Parathyroid adenoma (tissue), 2 donors: ENCODE results near the gene ABCC2.

Source experiments
- H2AFZ ChIP-seq: fragments of 300-600 bp; sonication (generic); one replicate; pipeline ENCODE4 v1.7.0; 2017; ENCODE audit warnings: antibody characterized with exemption, mild to moderate bottlenecking
- H3K27ac ChIP-seq: fragments of 300-600 bp; sonication (generic); one replicate; pipeline ENCODE4 v1.7.0; 2017
- H3K27me3 ChIP-seq: fragments of 300-600 bp; sonication (generic); one replicate; pipeline ENCODE4 v1.7.0; 2017; ENCODE audit warnings: low read length; ENCODE audit not compliant: control insufficient read depth, insufficient read depth
- H3K36me3 ChIP-seq: fragments of 300-600 bp; sonication (generic); one replicate; pipeline ENCODE4 v1.7.0; 2017; ENCODE audit warnings: low read length; ENCODE audit not compliant: control insufficient read depth, insufficient read depth
- H3K4me1 ChIP-seq: fragments of 300-600 bp; sonication (generic); one replicate; pipeline ENCODE4 v1.7.0; 2017; ENCODE audit warnings: control low read depth
- H3K4me2 ChIP-seq: fragments of 300-600 bp; sonication (generic); one replicate; pipeline ENCODE4 v1.7.0; 2017; ENCODE audit warnings: low read length
- H3K4me3 ChIP-seq: fragments of 300-600 bp; sonication (generic); one replicate; pipeline ENCODE4 v1.7.0; 2017; ENCODE audit warnings: low read depth, low read length
- H3K79me2 ChIP-seq: fragments of 300-600 bp; sonication (generic); one replicate; pipeline ENCODE4 v1.7.0; 2017; ENCODE audit warnings: control low read depth
- H3K9ac ChIP-seq: fragments of 300-600 bp; sonication (generic); one replicate; pipeline ENCODE4 v1.7.0; 2017; ENCODE audit warnings: mild to moderate bottlenecking
- H3K9me3 ChIP-seq: fragments of 300-600 bp; sonication (generic); one replicate; pipeline ENCODE4 v1.7.0; 2017; ENCODE audit warnings: low read length; ENCODE audit not compliant: control insufficient read depth
- TF ChIP-seq, protein P1 (sequence below): fragments of 300-600 bp; sonication (generic); IDR thresholded peaks from one replicate; pipeline ENCODE4 v1.7.0; 2017; ENCODE audit warnings: antibody characterized with exemption, mild to moderate bottlenecking
- donor health status: primary hyperparathyroidism.

ABCC2 gene

DNA sequence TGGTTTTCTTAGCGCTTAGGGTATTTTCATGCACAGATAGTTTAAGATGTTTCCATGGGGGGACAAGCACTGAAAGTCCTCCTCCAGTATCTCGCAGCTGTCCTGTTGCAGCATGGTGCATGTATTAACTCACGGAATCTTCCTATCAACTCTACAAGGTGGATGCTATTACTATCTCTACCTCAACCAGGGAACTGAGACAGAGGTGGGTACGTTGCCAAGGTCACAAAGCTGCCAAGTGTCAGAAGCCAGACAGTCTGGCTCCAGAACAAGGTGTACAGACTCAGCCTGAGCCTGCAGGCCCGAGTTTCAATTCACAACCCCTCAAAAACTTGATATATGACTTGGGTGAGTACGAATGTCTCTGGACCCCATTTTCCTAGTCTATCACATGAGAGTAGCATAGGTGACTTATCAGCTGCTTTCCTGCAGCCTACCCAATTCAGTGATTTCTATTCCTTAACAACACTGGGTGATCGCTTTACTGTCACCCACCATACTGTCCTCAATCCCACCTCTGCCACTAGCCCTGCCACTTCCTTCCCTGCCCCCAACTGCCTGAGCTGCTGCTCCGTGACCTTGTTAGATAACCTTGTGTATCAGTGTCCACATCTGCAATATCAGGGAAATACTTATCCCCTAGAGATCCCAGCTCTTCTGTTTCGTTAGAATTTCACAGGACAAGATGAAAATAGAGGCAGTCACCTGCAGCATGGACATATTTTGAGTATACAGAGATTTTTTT, 92.1 kb downstream of the ABCC2 start:
- Histone ChIP-seq H3K4me1 (peaks cover 79% of the 10 kb centered on the region), H3K36me3 (no peaks in the 10 kb centered on the region), H3K79me2 (no peaks in the 10 kb centered on the region), H3K9me3 (no peaks in the 10 kb centered on the region), H3K27ac (peak overlapping the region; percentile 83), H3K27me3 (no peaks in the 10 kb centered on the region), H2AFZ (no peak overlapping the region), H3K4me2 (peak overlapping the region; percentile 19), H3K9ac (no peak overlapping the region), H3K4me3 (no peak overlapping the region)
- TF ChIP-seq, protein P1, sequence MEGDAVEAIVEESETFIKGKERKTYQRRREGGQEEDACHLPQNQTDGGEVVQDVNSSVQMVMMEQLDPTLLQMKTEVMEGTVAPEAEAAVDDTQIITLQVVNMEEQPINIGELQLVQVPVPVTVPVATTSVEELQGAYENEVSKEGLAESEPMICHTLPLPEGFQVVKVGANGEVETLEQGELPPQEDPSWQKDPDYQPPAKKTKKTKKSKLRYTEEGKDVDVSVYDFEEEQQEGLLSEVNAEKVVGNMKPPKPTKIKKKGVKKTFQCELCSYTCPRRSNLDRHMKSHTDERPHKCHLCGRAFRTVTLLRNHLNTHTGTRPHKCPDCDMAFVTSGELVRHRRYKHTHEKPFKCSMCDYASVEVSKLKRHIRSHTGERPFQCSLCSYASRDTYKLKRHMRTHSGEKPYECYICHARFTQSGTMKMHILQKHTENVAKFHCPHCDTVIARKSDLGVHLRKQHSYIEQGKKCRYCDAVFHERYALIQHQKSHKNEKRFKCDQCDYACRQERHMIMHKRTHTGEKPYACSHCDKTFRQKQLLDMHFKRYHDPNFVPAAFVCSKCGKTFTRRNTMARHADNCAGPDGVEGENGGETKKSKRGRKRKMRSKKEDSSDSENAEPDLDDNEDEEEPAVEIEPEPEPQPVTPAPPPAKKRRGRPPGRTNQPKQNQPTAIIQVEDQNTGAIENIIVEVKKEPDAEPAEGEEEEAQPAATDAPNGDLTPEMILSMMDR: no peak

DNA sequence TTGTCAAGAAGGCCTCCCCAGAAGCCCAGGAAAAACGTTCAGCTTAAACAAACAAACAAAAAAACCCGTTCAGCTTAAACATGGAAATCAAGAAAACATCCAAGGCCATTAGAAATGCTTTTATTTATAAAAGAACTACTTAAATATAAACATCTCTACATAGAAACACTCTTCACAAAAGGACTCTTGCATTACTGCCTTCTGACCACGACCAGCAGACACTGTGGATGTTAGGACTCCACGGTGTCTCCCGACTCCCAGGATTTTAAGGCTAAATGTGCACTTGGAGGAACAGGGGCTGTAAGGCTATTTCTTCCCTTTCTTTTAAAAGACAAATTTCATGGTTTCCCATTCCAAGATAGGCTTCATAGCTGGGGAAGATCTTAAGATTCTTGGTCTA, 93.0 kb downstream of the ABCC2 start:
- Histone ChIP-seq H3K4me2 (no peak overlapping the region), H3K9ac (no peak overlapping the region), H3K36me3 (no peaks in the 10 kb centered on the region), H3K4me1 (peaks cover 79% of the 10 kb centered on the region), H3K27ac (peak overlapping the region; percentile 83), H3K79me2 (peaks cover 4% of the 10 kb centered on the region), H3K4me3 (no peak overlapping the region), H3K9me3 (no peaks in the 10 kb centered on the region), H3K27me3 (no peaks in the 10 kb centered on the region), H2AFZ (no peak overlapping the region)
- TF ChIP-seq, protein P1: no peak

DNA sequence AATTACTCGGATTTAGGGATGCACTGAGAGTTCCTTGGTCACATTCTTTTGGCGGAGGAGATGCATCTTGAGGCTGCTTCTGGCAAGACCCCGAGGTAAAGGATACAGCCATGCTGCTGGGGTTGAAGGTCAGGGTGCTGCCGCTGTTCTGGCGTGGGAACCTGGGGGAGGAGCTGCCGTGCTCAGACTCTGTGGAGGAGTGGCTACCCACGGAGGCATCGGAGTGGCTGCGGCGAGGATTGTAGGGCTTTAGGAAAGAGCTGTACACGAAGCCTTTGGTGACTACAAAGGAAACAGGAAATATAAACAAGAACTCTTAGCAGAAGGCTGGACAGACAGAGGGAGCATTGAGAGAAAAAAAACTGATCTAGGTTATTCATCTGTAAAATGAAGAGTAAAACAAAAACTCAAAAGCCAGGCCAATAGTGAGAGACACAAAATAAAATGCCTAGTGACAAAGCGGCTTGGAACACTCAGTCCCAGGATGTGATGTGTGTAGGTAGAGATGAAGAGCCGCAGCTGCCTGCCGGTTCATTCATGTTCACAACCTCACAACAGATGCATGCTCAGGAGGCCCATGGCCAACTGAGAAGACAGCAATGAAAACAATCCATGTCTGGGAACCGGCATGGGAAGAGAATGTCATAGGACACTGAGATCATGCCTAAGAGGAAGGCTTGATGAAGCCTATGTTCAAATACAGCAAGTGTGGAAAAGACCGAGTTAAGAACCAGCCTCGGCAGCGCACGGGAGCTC, 97.8 kb downstream of the ABCC2 start:
- Histone ChIP-seq H3K79me2 (peaks cover 4% of the 10 kb centered on the region), H3K4me3 (no peak overlapping the region), H3K27ac (peak overlapping the region; percentile 70), H3K9me3 (no peaks in the 10 kb centered on the region), H3K4me2 (no peak overlapping the region), H3K36me3 (no peaks in the 10 kb centered on the region), H2AFZ (no peak overlapping the region), H3K9ac (no peak overlapping the region), H3K27me3 (no peaks in the 10 kb centered on the region), H3K4me1 (peaks cover 60% of the 10 kb centered on the region)
- TF ChIP-seq, protein P1: no peak

DNA sequence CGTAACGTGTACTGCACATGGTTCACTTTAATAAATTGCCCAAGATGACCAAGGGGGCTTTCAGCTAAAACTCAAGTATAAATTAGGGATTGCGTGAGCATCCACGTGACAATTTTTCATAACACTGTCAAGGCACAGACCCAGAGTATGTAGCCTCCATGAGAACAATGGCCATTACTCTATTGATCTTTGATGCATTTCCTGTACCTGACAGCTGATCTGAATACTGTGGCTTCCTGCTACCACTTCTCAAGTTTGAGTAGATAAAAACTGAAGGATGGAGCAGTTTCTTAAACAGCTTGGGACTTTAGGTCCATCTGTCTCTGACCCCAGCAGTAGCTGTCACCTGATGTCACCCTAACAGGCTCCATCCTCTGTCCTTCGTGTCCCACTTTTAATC, 98.9 kb downstream of the ABCC2 start:
- no peak overlapping the region for H3K9ac ChIP-seq
- H3K79me2 ChIP-seq: peaks cover 4% of the 10 kb centered on the region
- peaks cover 49% of the 10 kb centered on the region for H3K4me1 ChIP-seq
- TF ChIP-seq, protein P1: no peak
- no peak overlapping the region for H3K4me3 ChIP-seq
- no peaks in the 10 kb centered on the region for H3K9me3 ChIP-seq
- H2AFZ ChIP-seq: no peak overlapping the region
- H3K36me3 ChIP-seq: no peaks in the 10 kb centered on the region
- H3K27me3 ChIP-seq: no peaks in the 10 kb centered on the region
- peak overlapping the region; percentile 70 for H3K27ac ChIP-seq
- H3K4me2 ChIP-seq: no peak overlapping the region
